HL-60 (cell line): ENCODE data around the gene TRAP1.

Experiments
- CTCF ChIP-seq: IDR thresholded peaks from one replicate; pipeline ENCODE4 v1.5.1; 2011; ENCODE audit warnings: low read length, control low read depth, inconsistent platforms; ENCODE audit not compliant: insufficient read depth
- SPI1 ChIP-seq: IDR thresholded peaks from 2 replicates; pipeline ENCODE4 v1.6.1; 2012; ENCODE audit warnings: low read depth, mild to moderate bottlenecking, borderline replicate concordance
- TF ChIP-seq, protein P1 (sequence below): IDR thresholded peaks from 2 replicates; pipeline ENCODE4 v1.6.1; 2012; ENCODE audit warnings: low read depth; ENCODE audit not compliant: insufficient replicate concordance

DNA sequence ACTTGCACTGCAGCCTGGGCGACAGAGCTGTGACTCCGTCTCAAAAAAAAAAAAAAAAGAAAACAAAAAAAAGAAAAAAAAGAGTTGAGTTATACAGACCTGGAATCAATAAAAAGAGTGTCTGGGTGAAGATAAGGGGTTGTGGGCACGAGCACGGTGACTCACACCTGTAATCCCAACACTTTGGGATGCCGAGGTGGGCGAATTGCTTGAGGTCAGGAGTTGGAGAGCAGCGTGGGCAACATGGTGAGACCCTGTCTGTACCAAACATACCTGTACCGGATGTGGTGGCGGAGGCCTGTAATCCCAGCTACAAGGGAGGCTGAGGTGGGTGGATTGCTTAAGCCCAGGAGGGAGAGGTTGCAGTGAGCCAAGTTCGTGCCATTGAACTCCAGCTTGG is 1.3 kb upstream of the TRAP1 start:
- TF ChIP-seq CTCF: no peak
- TF ChIP-seq SPI1: no peak
- TF ChIP-seq, protein P1, sequence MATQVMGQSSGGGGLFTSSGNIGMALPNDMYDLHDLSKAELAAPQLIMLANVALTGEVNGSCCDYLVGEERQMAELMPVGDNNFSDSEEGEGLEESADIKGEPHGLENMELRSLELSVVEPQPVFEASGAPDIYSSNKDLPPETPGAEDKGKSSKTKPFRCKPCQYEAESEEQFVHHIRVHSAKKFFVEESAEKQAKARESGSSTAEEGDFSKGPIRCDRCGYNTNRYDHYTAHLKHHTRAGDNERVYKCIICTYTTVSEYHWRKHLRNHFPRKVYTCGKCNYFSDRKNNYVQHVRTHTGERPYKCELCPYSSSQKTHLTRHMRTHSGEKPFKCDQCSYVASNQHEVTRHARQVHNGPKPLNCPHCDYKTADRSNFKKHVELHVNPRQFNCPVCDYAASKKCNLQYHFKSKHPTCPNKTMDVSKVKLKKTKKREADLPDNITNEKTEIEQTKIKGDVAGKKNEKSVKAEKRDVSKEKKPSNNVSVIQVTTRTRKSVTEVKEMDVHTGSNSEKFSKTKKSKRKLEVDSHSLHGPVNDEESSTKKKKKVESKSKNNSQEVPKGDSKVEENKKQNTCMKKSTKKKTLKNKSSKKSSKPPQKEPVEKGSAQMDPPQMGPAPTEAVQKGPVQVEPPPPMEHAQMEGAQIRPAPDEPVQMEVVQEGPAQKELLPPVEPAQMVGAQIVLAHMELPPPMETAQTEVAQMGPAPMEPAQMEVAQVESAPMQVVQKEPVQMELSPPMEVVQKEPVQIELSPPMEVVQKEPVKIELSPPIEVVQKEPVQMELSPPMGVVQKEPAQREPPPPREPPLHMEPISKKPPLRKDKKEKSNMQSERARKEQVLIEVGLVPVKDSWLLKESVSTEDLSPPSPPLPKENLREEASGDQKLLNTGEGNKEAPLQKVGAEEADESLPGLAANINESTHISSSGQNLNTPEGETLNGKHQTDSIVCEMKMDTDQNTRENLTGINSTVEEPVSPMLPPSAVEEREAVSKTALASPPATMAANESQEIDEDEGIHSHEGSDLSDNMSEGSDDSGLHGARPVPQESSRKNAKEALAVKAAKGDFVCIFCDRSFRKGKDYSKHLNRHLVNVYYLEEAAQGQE: no peak
